Left renal cortex interstitium (tissue), 4 donors: ENCODE data around the gene CENPP. TPM values are rescaled to one million over a fixed set of nuclear protein-coding genes. Genes with fewer than 3 reads are reported as not detected.

Experiments used
- DNase-seq, 4 donors: peaks; one replicate each; pipeline ENCODE4 v3.0.0-alpha.2; 2013; ENCODE audit warnings: low read depth in 4 of 4, low spot score in 2 of 4, missing footprints in 1 of 4
- polyA plus RNA-seq, 4 donors: library from polyadenylated mRNA; unstranded; fragments of 120-200 nt; gene quantifications; one replicate each; pipeline ENCODE4 v1.2.1, GENCODE V29; 2013; ENCODE audit not compliant: insufficient read length in 4 of 4

The CENPP gene
- polyA plus RNA-seq, 4 donors: 5.8 to 7.5 (median 6.3) TPM

GRCh38 chr9:92468206-92468605 lies 142.5 kb downstream of the CENPP start:
- no peak for DNase-seq

DNA sequence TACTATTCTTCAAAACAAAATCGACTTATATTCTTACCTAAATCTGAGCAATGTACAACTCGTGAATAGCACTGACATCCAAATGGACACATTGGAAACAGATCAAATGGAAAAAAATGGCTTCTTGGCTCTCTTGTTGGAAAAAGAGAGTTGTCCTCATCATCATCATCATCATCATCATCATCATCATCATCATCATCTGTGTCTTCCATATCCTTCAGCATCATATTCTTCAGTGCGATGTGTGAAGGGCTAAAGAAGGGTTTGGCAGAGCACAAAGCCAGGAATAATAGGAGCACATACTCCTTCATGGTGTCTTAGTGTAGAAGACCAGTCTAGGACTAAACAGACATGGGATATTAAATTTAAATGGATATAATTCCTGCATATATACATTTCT lies 148.8 kb downstream of the CENPP start:
- no peak for DNase-seq

GRCh38 chr9:92476962-92477361 lies 151.2 kb downstream of the CENPP start:
- DNase-seq: no peak

GRCh38 chr9:92478783-92479182 lies 153.0 kb downstream of the CENPP start:
- no peak for DNase-seq

DNA sequence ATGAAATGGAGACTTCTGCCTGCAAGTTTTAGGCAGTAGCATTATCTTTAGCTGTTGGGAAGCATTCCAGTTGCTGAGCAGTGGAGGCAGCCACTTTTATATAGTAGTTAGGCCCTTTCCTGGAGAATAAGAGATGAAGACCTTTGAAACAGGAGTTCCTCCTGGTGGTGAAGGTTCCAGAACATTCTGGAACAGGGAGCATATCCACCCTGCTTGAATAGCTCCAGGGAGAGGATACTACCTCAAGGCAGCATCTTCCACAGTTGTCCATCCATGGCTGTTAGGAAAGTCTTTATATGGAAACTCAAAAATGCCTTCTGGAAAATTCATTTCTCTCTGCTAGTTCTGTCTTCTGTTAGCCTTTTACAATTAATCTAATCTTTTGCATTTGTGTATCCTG lies 153.6 kb downstream of the CENPP start:
- DNase-seq: no peak

DNA sequence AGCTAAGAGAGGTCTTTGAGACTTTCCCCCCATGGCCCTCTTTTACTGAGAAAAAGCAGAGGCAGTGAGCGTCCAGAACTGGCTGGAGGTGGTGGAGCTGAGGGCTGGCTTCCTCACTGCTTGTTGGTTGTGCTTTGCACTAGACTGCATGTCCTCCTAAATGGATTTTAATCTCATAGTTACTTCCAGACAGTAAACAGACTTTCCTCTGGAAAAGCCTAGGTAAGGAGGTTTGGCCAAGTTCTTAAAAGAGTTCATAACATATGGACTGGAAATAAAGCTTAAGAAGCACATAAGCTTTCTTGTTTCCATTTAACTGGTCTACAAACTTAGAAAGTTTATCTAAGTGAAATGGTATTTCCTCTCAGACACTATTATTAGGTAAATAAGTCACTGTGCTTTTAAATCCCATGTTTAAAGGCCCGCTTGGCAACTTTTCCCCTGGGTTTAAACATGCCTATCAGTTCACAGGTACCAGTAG lies 154.6 kb downstream of the CENPP start:
- no peak for DNase-seq

- DNase-seq: peak in 1 of 4 donors; percentile 47
These were observed 155.4 kb downstream of the CENPP start for GRCh38 chr9:92480986-92481633.

- DNase-seq: peak; percentile 34 to 60 (median 49)
These were observed 156.6 kb downstream of the CENPP start, which contains the start of gene ASPN for GRCh38 chr9:92482329-92482728. Gene ASPN (minus strand): TSS chr9:92482506.

GRCh38 chr9:92482805-92483204 lies 157.1 kb downstream of the CENPP start:
- DNase-seq: no peak

GRCh38 chr9:92483627-92484545 lies 158.1 kb downstream of the CENPP start:
- DNase-seq: no peak

DNA sequence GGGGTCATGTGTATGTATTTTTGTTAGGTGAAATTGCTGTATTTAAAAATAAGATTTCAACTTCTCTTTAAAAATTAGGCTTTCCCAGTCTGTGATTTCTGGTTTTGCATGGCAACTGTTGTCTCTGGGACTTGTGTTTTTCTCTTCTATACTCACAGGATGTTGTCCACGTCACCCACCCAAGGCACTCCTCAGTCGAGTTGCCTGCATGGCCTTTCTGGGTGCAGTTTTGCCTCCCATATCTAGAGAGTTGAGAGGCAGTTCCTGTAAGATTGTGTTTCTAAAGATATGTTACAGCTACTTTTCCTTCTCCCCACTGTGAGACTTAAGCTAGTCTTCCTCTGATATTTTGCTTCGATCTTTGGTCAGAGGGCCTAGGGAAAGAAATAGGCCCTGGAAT lies 158.8 kb downstream of the CENPP start:
- no peak for DNase-seq

- DNase-seq: no peak
These were observed 160.6 kb downstream of the CENPP start for GRCh38 chr9:92486371-92486770.

DNA sequence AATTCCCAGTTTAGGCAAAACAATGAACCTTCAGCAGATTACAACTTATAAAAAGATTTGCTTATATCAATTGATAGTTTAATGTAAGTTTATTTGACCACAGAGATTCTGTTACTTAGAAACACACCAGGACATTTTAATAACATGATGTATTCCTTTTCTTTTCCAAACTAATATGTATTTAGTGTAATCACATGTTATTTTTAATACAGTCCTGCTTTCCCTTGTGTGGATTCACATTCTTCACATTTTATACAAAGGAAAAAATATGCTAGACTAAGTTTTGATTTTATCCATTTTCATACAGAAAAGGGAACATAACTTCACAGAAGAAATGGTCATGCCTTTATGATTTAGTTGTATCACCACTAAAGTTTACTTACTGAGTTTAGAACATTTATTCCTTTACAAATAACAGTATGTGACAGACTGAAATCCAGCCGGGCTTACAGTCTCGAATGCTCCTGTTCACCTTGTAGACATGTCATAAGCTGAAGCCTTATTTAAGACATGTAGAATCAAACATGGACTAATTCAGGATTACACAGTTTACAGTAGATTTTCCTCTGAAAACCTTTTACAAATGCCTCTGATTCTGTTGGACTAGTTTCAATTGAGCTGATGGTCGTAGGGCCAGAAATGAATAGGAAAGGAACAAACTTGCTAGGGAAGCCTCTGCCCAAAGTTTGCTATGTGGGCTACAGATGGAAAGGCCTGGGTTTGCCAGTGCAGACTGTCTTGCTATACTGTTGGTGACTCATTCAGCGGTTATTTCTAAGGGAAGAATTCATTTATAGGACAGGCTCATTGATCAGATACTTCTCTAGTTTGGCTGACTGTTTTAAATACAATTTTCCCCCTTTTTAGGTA lies 163.2 kb downstream of the CENPP start:
- DNase-seq: no peak

- DNase-seq: no peak
These were observed 167.1 kb downstream of the CENPP start for GRCh38 chr9:92492781-92493401.

GRCh38 chr9:92493749-92494387 lies 168.1 kb downstream of the CENPP start:
- DNase-seq: no peak

GRCh38 chr9:92494856-92495255 lies 169.1 kb downstream of the CENPP start:
- DNase-seq: no peak

DNA sequence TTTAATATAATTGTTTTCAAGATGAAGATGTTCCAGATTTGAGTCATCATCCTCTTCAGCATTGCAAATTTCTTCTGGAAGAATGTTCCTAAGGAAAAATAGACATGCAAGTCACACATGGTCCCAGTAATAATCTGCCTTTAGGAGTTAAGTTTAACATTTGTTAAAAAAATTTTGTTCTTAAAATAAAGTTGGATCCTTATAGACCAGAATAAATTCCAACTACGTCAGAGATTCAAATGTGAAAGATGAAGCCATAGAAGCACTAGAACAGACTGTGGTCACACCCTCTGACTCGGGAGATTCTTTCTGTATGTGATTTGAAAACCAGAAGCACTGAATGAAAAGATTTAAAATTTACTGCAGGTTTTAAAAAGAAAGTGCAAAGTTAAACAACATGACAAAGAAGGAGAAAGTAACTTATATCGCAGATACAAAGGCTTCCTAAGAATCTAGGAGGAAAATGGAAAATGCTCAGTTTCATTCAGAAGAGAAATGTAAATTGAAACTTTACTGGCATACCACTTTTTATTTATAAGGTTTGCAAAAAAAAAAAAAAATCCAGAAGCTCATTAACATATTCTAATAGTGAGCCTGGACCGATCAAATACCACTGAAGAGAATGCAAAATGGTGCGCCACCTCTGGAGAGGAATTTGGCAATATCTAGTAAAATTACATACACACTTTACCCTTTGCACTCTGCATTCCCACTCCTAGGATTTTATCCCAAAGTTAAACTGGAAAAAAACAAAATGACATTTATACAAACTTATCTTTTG lies 170.8 kb downstream of the CENPP start:
- no peak for DNase-seq

GRCh38 chr9:92499701-92500100 lies 173.9 kb downstream of the CENPP start:
- no peak for DNase-seq

- no peak for DNase-seq
These were observed 175.0 kb downstream of the CENPP start for GRCh38 chr9:92500725-92501124.
